GM23338 (cell line): ENCODE results near the gene GPD2.

Experiments
- CREB1 ChIP-seq: fragments of 250-450 bp; sonication (Bioruptor Pico); IDR thresholded peaks from 2 replicates; pipeline ENCODE4 v1.5.0; 2020; ENCODE audit warnings: low read depth, mild to moderate bottlenecking, moderate library complexity
- CTCF ChIP-seq, 2 experiments: fragments of 200-600 bp in 1 of 2; sonication (generic) in 1 of 2; conservative IDR thresholded peaks; 2 replicates each; pipeline versions ENCODE4 v1.5.1 to v1.6.1; 2016 to 2017; ENCODE audit warnings: antibody characterized with exemption in 2 of 2, low read depth in 2 of 2, mild to moderate bottlenecking in 2 of 2, moderate library complexity in 1 of 2
- EZH2 ChIP-seq: fragments of 200-600 bp; sonication (generic); IDR thresholded peaks from one replicate; pipeline ENCODE4 v1.8.0; 2017; ENCODE audit warnings: antibody characterized with exemption, mild to moderate bottlenecking, low read depth; ENCODE audit not compliant: unreplicated experiment
- EZH2phosphoT487 ChIP-seq: fragments of 200-600 bp; sonication (generic); IDR thresholded peaks from one replicate; pipeline ENCODE4 v1.8.1; 2018; ENCODE audit warnings: antibody characterized with exemption; ENCODE audit not compliant: unreplicated experiment
- JUNB ChIP-seq: IDR thresholded peaks from one replicate; pipeline ENCODE4 v1.6.1; 2016; ENCODE audit warnings: antibody characterized with exemption; ENCODE audit not compliant: unreplicated experiment
- POLR2AphosphoS5 ChIP-seq: IDR thresholded peaks from 2 replicates; pipeline ENCODE4 v1.6.1; 2016; ENCODE audit warnings: antibody characterized with exemption, low read depth
- REST ChIP-seq: IDR thresholded peaks from one replicate; pipeline ENCODE4 v1.6.1; 2018; ENCODE audit warnings: antibody characterized with exemption; ENCODE audit not compliant: unreplicated experiment
- ZNF331 ChIP-seq: fragments of 250-450 bp; sonication (Bioruptor Pico); IDR thresholded peaks from 2 replicates; pipeline ENCODE4 v1.5.0; 2020; ENCODE audit warnings: low read depth, mild to moderate bottlenecking, moderate library complexity

GRCh38 chr2:156447761-156448160 lies 11.6 kb downstream of the GPD2 start:
- no peak for TF ChIP-seq CTCF (conservative IDR thresholded peaks at IDR 0.05; ENCODE audit: low read depth in 2 of 2)
- no peak for TF ChIP-seq POLR2AphosphoS5
- no peak for TF ChIP-seq REST
- TF ChIP-seq EZH2, result no peak
- TF ChIP-seq JUNB, result no peak
- TF ChIP-seq EZH2phosphoT487, result no peak
- TF ChIP-seq ZNF331, result no peak
- TF ChIP-seq CREB1 (CRISPR knock-in tag), result no peak
